C4-2B (cell line): ENCODE data around the gene TRPM7.

Experiments used
- ZFX ChIP-seq: fragments of 450-650 bp; IDR thresholded peaks from 2 replicates; pipeline ENCODE4 v1.6.1; 2017
- TF ChIP-seq, protein P1 (sequence below): fragments of 450-650 bp; conservative IDR thresholded peaks from 2 replicates; pipeline ENCODE4 v1.5.1; 2017; ENCODE audit warnings: mild to moderate bottlenecking

DNA sequence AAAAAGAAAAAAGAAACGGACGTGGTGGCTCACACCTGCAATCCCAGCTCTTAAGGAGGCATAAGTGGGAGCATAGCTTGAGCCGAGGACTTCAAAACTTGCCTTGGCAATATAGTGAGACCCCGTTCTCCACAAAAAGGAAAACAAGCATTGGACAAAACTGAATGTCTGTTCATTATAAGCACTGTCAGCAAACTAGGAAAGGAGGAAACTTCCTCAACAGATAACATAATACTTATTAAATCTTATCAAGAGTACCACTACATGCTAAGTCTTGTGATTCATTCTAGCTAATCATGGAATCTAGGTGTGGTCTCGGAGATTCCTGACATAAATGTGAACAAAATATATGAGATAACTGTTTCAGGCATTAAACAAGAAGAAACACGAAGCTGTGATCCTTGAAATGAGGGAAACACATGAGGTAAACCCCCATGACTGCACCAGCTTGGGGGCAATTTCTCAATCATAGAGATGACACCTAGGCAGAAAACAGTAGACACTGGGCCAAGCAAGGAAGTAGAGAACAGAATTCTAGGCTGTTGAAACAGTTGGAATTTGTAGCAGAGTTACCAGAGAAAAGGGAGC lies 33.3 kb downstream of the TRPM7 start:
- TF ChIP-seq, protein P1, sequence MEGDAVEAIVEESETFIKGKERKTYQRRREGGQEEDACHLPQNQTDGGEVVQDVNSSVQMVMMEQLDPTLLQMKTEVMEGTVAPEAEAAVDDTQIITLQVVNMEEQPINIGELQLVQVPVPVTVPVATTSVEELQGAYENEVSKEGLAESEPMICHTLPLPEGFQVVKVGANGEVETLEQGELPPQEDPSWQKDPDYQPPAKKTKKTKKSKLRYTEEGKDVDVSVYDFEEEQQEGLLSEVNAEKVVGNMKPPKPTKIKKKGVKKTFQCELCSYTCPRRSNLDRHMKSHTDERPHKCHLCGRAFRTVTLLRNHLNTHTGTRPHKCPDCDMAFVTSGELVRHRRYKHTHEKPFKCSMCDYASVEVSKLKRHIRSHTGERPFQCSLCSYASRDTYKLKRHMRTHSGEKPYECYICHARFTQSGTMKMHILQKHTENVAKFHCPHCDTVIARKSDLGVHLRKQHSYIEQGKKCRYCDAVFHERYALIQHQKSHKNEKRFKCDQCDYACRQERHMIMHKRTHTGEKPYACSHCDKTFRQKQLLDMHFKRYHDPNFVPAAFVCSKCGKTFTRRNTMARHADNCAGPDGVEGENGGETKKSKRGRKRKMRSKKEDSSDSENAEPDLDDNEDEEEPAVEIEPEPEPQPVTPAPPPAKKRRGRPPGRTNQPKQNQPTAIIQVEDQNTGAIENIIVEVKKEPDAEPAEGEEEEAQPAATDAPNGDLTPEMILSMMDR = no peak
- TF ChIP-seq ZFX = no peak
